B cell (primary cell): Measurements from ENCODE around the gene ASB2. TPM values are rescaled to one million over a fixed set of nuclear protein-coding genes. Genes with fewer than 3 reads are reported as not detected.

Experiments
- ATAC-seq: fragments of 200-7000 bp; cut with Tn5 transposase; one replicate; pipeline ENCODE4 v1.10.0; 2021; ENCODE audit warnings: low read depth, mild to moderate bottlenecking, moderate number of reproducible peaks, moderate library complexity
- CTCF ChIA-PET: fragments of 350-600 bp; sonication (Branson Sonifier 250); formaldehyde crosslinking; loops from one replicate; lab custom pipeline; 2021; ENCODE audit warnings: antibody characterized with exemption, inconsistent platforms; lab: Charles Lee
- POLR2A ChIA-PET: fragments of 350-600 bp; sonication (Branson Sonifier 250); formaldehyde crosslinking; loops from one replicate; lab custom pipeline; 2021; ENCODE audit warnings: antibody characterized with exemption; lab: Charles Lee
- DNase-seq: peaks from one replicate; pipeline ENCODE4 v3.0.0; 2013
- H2AFZ ChIP-seq: 2 replicates; pipeline ENCODE4 v1.6.1; 2012; ENCODE audit warnings: mild to moderate bottlenecking, low read depth, low read length; ENCODE audit not compliant: insufficient read depth, poor library complexity, severe bottlenecking
- H3K27ac ChIP-seq, 2 donors: 1 replicate in 1 of 2; 2 replicates in 1 of 2; pipeline ENCODE4 v1.5.1; 2012 to 2013; ENCODE audit warnings: low read length in 2 of 2, mild to moderate bottlenecking in 2 of 2, moderate library complexity in 1 of 2
- H3K27me3 ChIP-seq, 4 experiments: fragments of 200-600 bp in 1 of 4; sonication (generic) in 1 of 4; replicated peaks in 1 of 4; 1 replicate in 2 of 4; 2 replicates in 2 of 4; pipeline versions ENCODE4 v1.6.1 to v1.7.0; 2013 to 2016; ENCODE audit warnings: low read length in 3 of 4, mild to moderate bottlenecking in 2 of 4, mixed read lengths in 1 of 4, moderate library complexity in 1 of 4; ENCODE audit not compliant: insufficient read depth in 4 of 4, control insufficient read depth in 3 of 4; ENCODE audit errors: control extremely low read depth in 1 of 4
- H3K36me3 ChIP-seq, 2 experiments: replicated peaks in 1 of 2; 1 replicate in 1 of 2; 2 replicates in 1 of 2; pipeline versions ENCODE4 v1.6.1 to v1.7.1; 2013; ENCODE audit warnings: low read length in 1 of 2; ENCODE audit not compliant: insufficient read depth in 2 of 2, control insufficient read depth in 1 of 2; ENCODE audit errors: control extremely low read depth in 1 of 2, extremely low read depth in 1 of 2
- H3K4me1 ChIP-seq, 2 donors: fragments of 200-600 bp in 1 of 2; sonication (generic) in 1 of 2; 1 replicate in 1 of 2; 2 replicates in 1 of 2; pipeline versions ENCODE4 v1.5.1 to v1.6.1; 2013 to 2017; ENCODE audit warnings: low read length in 2 of 2; ENCODE audit not compliant: control insufficient read depth in 2 of 2, insufficient read depth in 2 of 2
- H3K4me2 ChIP-seq: replicated peaks from 2 replicates; pipeline ENCODE3; 2012; ENCODE audit warnings: mild to moderate bottlenecking, low read depth, low read length; ENCODE audit not compliant: poor library complexity, severe bottlenecking
- H3K4me3 ChIP-seq, 5 experiments: fragments of 200-600 bp in 1 of 5; sonication (generic) in 1 of 5; 1 replicate in 3 of 5; 2 replicates in 2 of 5; pipeline versions ENCODE4 v1.5.1 to v1.7.0; 2011 to 2016; ENCODE audit warnings: low read length in 4 of 5, mild to moderate bottlenecking in 4 of 5, low read depth in 2 of 5, control low read depth in 1 of 5, moderate library complexity in 1 of 5; ENCODE audit not compliant: insufficient read depth in 1 of 5; ENCODE audit errors: control extremely low read depth in 1 of 5, extremely low read depth in 1 of 5
- H3K79me2 ChIP-seq: fragments of 200-600 bp; sonication (generic); one replicate; pipeline ENCODE4 v1.6.0; 2016; ENCODE audit warnings: low read length; ENCODE audit not compliant: control insufficient read depth, insufficient read depth
- H3K9ac ChIP-seq: fragments of 200-600 bp; sonication (generic); 2 replicates; pipeline ENCODE4 v1.6.1; 2017; ENCODE audit warnings: mild to moderate bottlenecking, low read length, moderate library complexity
- H3K9me3 ChIP-seq, 3 donors: one replicate each; pipeline versions ENCODE4 v1.6.1 to v1.7.1; 2013; ENCODE audit warnings: low read length in 2 of 3; ENCODE audit not compliant: control insufficient read depth in 2 of 3, insufficient read depth in 1 of 3; ENCODE audit errors: control extremely low read depth in 1 of 3
- H4K20me1 ChIP-seq: 2 replicates; pipeline ENCODE4 v1.6.0; 2012; ENCODE audit warnings: mild to moderate bottlenecking, low read length; ENCODE audit not compliant: insufficient read depth, control insufficient read depth, poor library complexity, severe bottlenecking
- H3K27ac Mint-ChIP-seq: one replicate; pipeline ENCODE4 v1.8.0; 2021; ENCODE audit warnings: mixed read lengths
- H3K27me3 Mint-ChIP-seq: one replicate; pipeline ENCODE4 v1.8.0; 2021; ENCODE audit warnings: mixed read lengths
- H3K4me1 Mint-ChIP-seq: one replicate; pipeline ENCODE4 v1.8.0; 2021; ENCODE audit warnings: mixed read lengths
- H3K4me3 Mint-ChIP-seq: one replicate; pipeline ENCODE4 v1.8.0; 2021; ENCODE audit warnings: mixed read lengths
- H3K9me3 Mint-ChIP-seq: one replicate; pipeline ENCODE4 v1.8.0; 2022; ENCODE audit warnings: mixed read lengths; ENCODE audit not compliant: insufficient read depth
- EZH2 ChIP-seq: IDR thresholded peaks from 2 replicates; pipeline ENCODE4 v1.6.1; 2012; ENCODE audit warnings: borderline replicate concordance, low read depth, mild to moderate bottlenecking, moderate library complexity, low read length; ENCODE audit not compliant: insufficient read depth, poor library complexity, severe bottlenecking
- WGBS: methylation state at CpG from one replicate; pipeline ENCODE4 v1.1.5; 2013; ENCODE audit warnings: missing lambda C conversion rate; ENCODE audit not compliant: insufficient coverage; 5-methylcytosine and 5-hydroxymethylcytosine counted together
- intact Hi-C: fragments of 100-400 bp; cut with micrococcal nuclease; formaldehyde crosslinking; loops from one replicate; pipeline ENCODE4 v1.10.0; 2022
- polyA plus RNA-seq: library from polyadenylated mRNA; depleted of rRNA; stranded (reverse); fragments of >200 nt; gene quantifications from 2 replicates; pipeline ENCODE4 v1.2.3, GENCODE V29; 2012
- total RNA-seq, 2 donors: library from RNA; stranded (reverse); fragments of 120-200 nt in 1 of 2; gene quantifications; 1 replicate in 1 of 2; 2 replicates in 1 of 2; pipeline versions ENCODE4 v1.2.3 to v1.2.4, GENCODE V29; 2013 to 2022
- TF ChIP-seq, protein P1 (sequence below): fragments of 200-600 bp; IDR thresholded peaks from one replicate; pipeline ENCODE4 v1.8.0; 2022; ENCODE audit warnings: antibody characterized with exemption, mild to moderate bottlenecking

The ASB2 gene
- total and polyA plus RNA-seq, 2 donors (not counting 1 experiment from before 2014, with no cell fraction given) = 1.5 to 2.7 TPM

DNA sequence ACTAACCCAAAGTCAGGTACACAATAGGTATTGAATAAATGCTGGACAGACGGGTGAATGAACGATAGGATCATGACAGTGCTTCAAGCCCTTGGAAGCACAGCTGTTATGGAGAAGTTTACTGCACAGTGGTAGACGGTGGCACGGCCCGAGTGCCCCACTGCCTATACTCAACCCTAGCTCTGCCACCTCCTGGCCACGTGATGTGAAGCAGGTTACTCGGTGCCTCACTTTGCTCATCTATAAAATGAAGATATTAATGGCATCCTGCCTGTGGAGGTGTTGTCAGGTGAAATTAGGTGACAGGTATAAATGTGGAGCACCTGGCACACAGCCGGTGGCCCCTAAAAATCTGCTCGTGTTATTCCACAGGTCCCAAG is 5.8 kb downstream of the ASB2 start:
- CTCF ChIA-PET = interaction anchor here (0.8 to 37.7 kb wide), 11 partner anchors 8 to 166 kb away, joined by 3 to 1036 read pairs (median 10); partner anchors contain the start of gene CCDC197
- H3K4me3 ChIP-seq = peak overlapping the region; percentile 30 to 78 (median 70)
- no peaks in the 10 kb centered on the region for H3K36me3 ChIP-seq
- H3K27ac Mint-ChIP-seq = peak overlapping the region; percentile 86
- DNase-seq = peak; percentile 77
- H3K27me3 ChIP-seq = peaks cover 0 to 19% (median 9%) of the 10 kb centered on the region in 4 experiments
- WGBS = 24% methylated on average over 3 of the region's 9 CpGs
- peaks cover 1% of the 10 kb centered on the region for H3K9me3 Mint-ChIP-seq
- peak overlapping the region; percentile 78 for H2AFZ ChIP-seq
- H3K79me2 ChIP-seq = no peaks in the 10 kb centered on the region
- POLR2A ChIA-PET = interaction anchor here (0.7 to 2.6 kb wide), 5 partner anchors 8 to 33 kb away, joined by 4 to 25 read pairs (median 7); no protein-coding TSS in a partner anchor
- peak overlapping the region; percentile 93 for H3K4me3 Mint-ChIP-seq
- H3K9ac ChIP-seq = peak overlapping the region; percentile 81
- peaks cover 64% of the 10 kb centered on the region for H3K4me1 Mint-ChIP-seq
- peak overlapping the region; percentile 31 to 44 for H3K27ac ChIP-seq
- H3K4me2 ChIP-seq = peak overlapping the region; percentile 92
- no peaks in the 10 kb centered on the region for H4K20me1 ChIP-seq
- H3K9me3 ChIP-seq = peaks cover 0 to 8% (median 0%) of the 10 kb centered on the region in 3 donors
- intact Hi-C loops = loop anchor here (1.0 to 2.0 kb wide), 3 partner anchors 16 to 31 kb away; no protein-coding TSS in a partner anchor
- peaks cover 61 to 62% of the 10 kb centered on the region in 2 donors for H3K4me1 ChIP-seq
- peaks cover 15% of the 10 kb centered on the region for H3K27me3 Mint-ChIP-seq
- TF ChIP-seq, protein P1, sequence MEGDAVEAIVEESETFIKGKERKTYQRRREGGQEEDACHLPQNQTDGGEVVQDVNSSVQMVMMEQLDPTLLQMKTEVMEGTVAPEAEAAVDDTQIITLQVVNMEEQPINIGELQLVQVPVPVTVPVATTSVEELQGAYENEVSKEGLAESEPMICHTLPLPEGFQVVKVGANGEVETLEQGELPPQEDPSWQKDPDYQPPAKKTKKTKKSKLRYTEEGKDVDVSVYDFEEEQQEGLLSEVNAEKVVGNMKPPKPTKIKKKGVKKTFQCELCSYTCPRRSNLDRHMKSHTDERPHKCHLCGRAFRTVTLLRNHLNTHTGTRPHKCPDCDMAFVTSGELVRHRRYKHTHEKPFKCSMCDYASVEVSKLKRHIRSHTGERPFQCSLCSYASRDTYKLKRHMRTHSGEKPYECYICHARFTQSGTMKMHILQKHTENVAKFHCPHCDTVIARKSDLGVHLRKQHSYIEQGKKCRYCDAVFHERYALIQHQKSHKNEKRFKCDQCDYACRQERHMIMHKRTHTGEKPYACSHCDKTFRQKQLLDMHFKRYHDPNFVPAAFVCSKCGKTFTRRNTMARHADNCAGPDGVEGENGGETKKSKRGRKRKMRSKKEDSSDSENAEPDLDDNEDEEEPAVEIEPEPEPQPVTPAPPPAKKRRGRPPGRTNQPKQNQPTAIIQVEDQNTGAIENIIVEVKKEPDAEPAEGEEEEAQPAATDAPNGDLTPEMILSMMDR = peak; percentile 78
- no peak for TF ChIP-seq EZH2
- peak; percentile 58 for ATAC-seq

DNA sequence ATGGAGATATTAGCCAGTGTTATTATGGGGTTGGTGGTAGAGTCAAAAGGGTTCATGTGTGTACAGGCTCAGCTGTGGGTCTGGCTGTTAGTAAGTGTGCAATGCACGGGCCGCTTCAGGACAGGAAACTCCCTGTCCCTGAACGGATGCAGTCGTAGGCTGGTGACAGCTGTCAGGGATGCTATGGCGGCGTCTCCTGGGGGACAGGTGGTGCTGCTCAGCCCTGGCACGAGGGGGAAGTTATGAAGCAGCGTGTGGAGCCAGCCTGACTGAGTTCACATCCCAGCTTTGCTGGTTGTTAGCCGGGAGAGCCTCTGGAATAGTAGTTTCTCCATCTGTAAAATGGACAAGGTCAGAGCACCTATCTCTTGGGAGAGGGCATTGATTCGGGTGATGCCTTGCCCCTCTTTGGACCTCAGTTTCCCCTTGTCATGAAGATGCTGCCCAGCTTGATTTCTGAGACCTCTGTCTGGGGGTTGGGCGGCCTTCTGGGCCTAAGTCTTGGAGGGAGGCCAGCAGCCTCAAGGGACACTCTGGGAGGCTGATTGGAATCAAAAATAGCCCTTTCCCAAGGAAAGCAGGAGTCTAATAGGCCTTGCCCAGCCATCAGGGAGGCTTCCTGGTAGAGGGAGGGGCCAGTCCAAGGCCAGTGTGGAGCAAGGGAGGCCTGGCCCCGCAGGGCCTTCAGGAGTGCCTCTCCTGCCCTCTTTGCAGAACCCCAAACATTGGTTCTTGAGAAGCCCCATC is 7.1 kb downstream of the ASB2 start:
- H2AFZ ChIP-seq = no peak overlapping the region
- H3K4me2 ChIP-seq = peak overlapping the region; percentile 92
- H3K27me3 Mint-ChIP-seq = peaks cover 9% of the 10 kb centered on the region
- H3K9ac ChIP-seq = no peak overlapping the region
- ChIA-PET POLR2A (interaction anchor here (0.8 to 2.6 kb wide), 2 partner anchors 10 to 29 kb away, joined by 4 to 12 read pairs; no protein-coding TSS in a partner anchor), CTCF (interaction anchor here (2.1 to 37.7 kb wide), 3 partner anchors 9 to 26 kb away, joined by 6 to 1036 read pairs (median 117); no protein-coding TSS in a partner anchor)
- intact Hi-C loops = loop anchor here (10.0 kb wide), 1 partner anchor 764 kb away; the partner anchor contains the start of genes GON7 and UBR7
- peaks cover 73% of the 10 kb centered on the region for H3K4me1 Mint-ChIP-seq
- H3K27ac Mint-ChIP-seq = peak overlapping the region; percentile 83
- H3K79me2 ChIP-seq = no peaks in the 10 kb centered on the region
- ATAC-seq = no peak
- H3K4me3 ChIP-seq = no peak overlapping the region
- TF ChIP-seq, protein P1 = no peak
- TF ChIP-seq EZH2 = no peak
- no peaks in the 10 kb centered on the region for H3K36me3 ChIP-seq
- 29% methylated on average over 12 of the region's 12 CpGs for WGBS
- H3K27me3 ChIP-seq = peaks cover 0 to 7% (median 3%) of the 10 kb centered on the region in 4 experiments
- peak; percentile 66 for DNase-seq
- H3K9me3 Mint-ChIP-seq = peaks cover 3% of the 10 kb centered on the region
- no peaks in the 10 kb centered on the region for H4K20me1 ChIP-seq
- H3K4me3 Mint-ChIP-seq = peak overlapping the region; percentile 78
- H3K9me3 ChIP-seq = peaks cover 0 to 8% (median 0%) of the 10 kb centered on the region in 3 donors
- no peak overlapping the region for H3K27ac ChIP-seq
- peaks cover 63 to 65% of the 10 kb centered on the region in 2 donors for H3K4me1 ChIP-seq
